ENCODE data around the gene HTR7. TPM values are rescaled to one million over a fixed set of nuclear protein-coding genes. Genes with fewer than 3 reads are reported as not detected.
"Not testable (repeated sequence)": the region's sequence is repeated elsewhere in the genome, so short reads cannot be mapped to it uniquely, and the experiment has no call there.

Gene HTR7
- total and polyA plus RNA-seq, 4 donors: 0.12 to 0.65 (median 0.33) TPM

- Histone ChIP-seq H3K4me3 (no peak overlapping the region), H3K27me3 (ENCODE audit: control insufficient read depth in 3 of 3, insufficient read depth in 3 of 3, low read length in 2 of 3) (no peaks in the 10 kb centered on the region), H3K36me3 (ENCODE audit: control insufficient read depth in 4 of 4, insufficient read depth in 4 of 4, low read length in 4 of 4) (no peaks in the 10 kb centered on the region), H3K9ac (ENCODE audit: insufficient read depth in 1 of 2, low read length in 2 of 2) (no peak overlapping the region), H3K4me1 (ENCODE audit: control insufficient read depth in 5 of 5, insufficient read depth in 5 of 5, low read length in 5 of 5) (no peaks in the 10 kb centered on the region), H3K9me3 (ENCODE audit: control insufficient read depth in 4 of 4, insufficient read depth in 3 of 4, low read length in 3 of 4) (no peaks in the 10 kb centered on the region), H3K27ac (ENCODE audit: low read depth in 1 of 2, low read length in 1 of 2) (no peak overlapping the region)
- 88 to 92% methylated on average over 7 of the region's 7 CpGs for WGBS, 2 donors
- DNase-seq: no peak
- TF ChIP-seq CTCF (IDR thresholded peaks at IDR 0.05; ENCODE audit: control extremely low read depth, extremely low read depth): no peak
- no peak for ATAC-seq (ENCODE audit: insufficient read depth, low FRiP score)
These were observed 44.1 kb downstream of the HTR7 start for GRCh38 chr10:90813594-90814365.

GRCh38 chr10:90807106-90807505 is 50.7 kb downstream of the HTR7 start:
- 88 to 91% methylated on average over 4 of the region's 4 CpGs for WGBS, 2 donors
- DNase-seq; H3K36me3 ChIP-seq (ENCODE audit: control insufficient read depth in 4 of 4, insufficient read depth in 4 of 4, low read length in 4 of 4); H3K4me1 ChIP-seq (ENCODE audit: control insufficient read depth in 5 of 5, insufficient read depth in 5 of 5, low read length in 5 of 5); H3K9ac ChIP-seq (ENCODE audit: insufficient read depth in 1 of 2, low read length in 2 of 2); H3K4me3 ChIP-seq; H3K27me3 ChIP-seq (ENCODE audit: control insufficient read depth in 3 of 3, insufficient read depth in 3 of 3, low read length in 2 of 3); H3K9me3 ChIP-seq (ENCODE audit: control insufficient read depth in 4 of 4, insufficient read depth in 3 of 4, low read length in 3 of 4); H3K27ac ChIP-seq (ENCODE audit: low read depth in 1 of 2, low read length in 1 of 2); ATAC-seq (ENCODE audit: insufficient read depth, low FRiP score): not testable (repeated sequence)

- Histone ChIP-seq H3K27me3 (ENCODE audit: control insufficient read depth in 3 of 3, insufficient read depth in 3 of 3, low read length in 2 of 3) (no peaks in the 10 kb centered on the region), H3K4me3 (no peak overlapping the region), H3K36me3 (ENCODE audit: control insufficient read depth in 4 of 4, insufficient read depth in 4 of 4, low read length in 4 of 4) (no peaks in the 10 kb centered on the region), H3K9ac (ENCODE audit: insufficient read depth in 1 of 2, low read length in 2 of 2) (no peak overlapping the region), H3K4me1 (ENCODE audit: control insufficient read depth in 5 of 5, insufficient read depth in 5 of 5, low read length in 5 of 5) (no peaks in the 10 kb centered on the region), H3K9me3 (ENCODE audit: control insufficient read depth in 4 of 4, insufficient read depth in 3 of 4, low read length in 3 of 4) (no peaks in the 10 kb centered on the region), H3K27ac (ENCODE audit: low read depth in 1 of 2, low read length in 1 of 2) (no peak overlapping the region)
- TF ChIP-seq CTCF (IDR thresholded peaks at IDR 0.05; ENCODE audit: control extremely low read depth, extremely low read depth): no peak
- no peak for DNase-seq
- WGBS, 2 donors: 79 to 97% methylated on average over 1 of the region's 1 CpG
- no peak for ATAC-seq (ENCODE audit: insufficient read depth, low FRiP score)
These were observed 51.2 kb downstream of the HTR7 start for GRCh38 chr10:90806677-90807076.

GRCh38 chr10:90805206-90805605 is 52.6 kb downstream of the HTR7 start:
- H3K9ac ChIP-seq (ENCODE audit: insufficient read depth in 1 of 2, low read length in 2 of 2): no peak overlapping the region
- H3K27ac ChIP-seq (ENCODE audit: low read depth in 1 of 2, low read length in 1 of 2): no peak overlapping the region
- no peaks in the 10 kb centered on the region for H3K9me3 ChIP-seq (ENCODE audit: control insufficient read depth in 4 of 4, insufficient read depth in 3 of 4, low read length in 3 of 4)
- no peak for TF ChIP-seq CTCF (IDR thresholded peaks at IDR 0.05; ENCODE audit: control extremely low read depth, extremely low read depth)
- ATAC-seq (ENCODE audit: insufficient read depth, low FRiP score): no peak
- H3K27me3 ChIP-seq (ENCODE audit: control insufficient read depth in 3 of 3, insufficient read depth in 3 of 3, low read length in 2 of 3): no peaks in the 10 kb centered on the region
- 64 to 83% methylated on average over 1 of the region's 1 CpG for WGBS, 2 donors
- no peaks in the 10 kb centered on the region for H3K36me3 ChIP-seq (ENCODE audit: control insufficient read depth in 4 of 4, insufficient read depth in 4 of 4, low read length in 4 of 4)
- DNase-seq: no peak
- H3K4me1 ChIP-seq (ENCODE audit: control insufficient read depth in 5 of 5, insufficient read depth in 5 of 5, low read length in 5 of 5): no peaks in the 10 kb centered on the region
- no peak overlapping the region for H3K4me3 ChIP-seq
